K562 (cell line): ENCODE data around the gene KLHL29. TPM values are rescaled to one million over a fixed set of nuclear protein-coding genes. Genes with fewer than 3 reads are reported as not detected.

Experiments
- ATAC-seq: fragments of 200-7000 bp; cut with Tn5 transposase; 3 replicates; pipeline ENCODE4 v1.9.1; 2020; ENCODE audit warnings: moderate library complexity
- BruUV-seq: library from RNA; stranded (reverse); fragments of 400-500 nt; replicated peaks from 2 replicates; lab custom pipeline; 2021; lab: Mats Ljungman, UMichigan
- CTCF ChIA-PET: fragments of 300-600 bp; formaldehyde crosslinking; extraction: SDS; loops from one replicate; lab custom pipeline; 2021; ENCODE audit warnings: low intra/inter-chr PET ratio; lab: Yijun Ruan, JAX
- POLR2A ChIA-PET: fragments of 300-600, 350-650 bp; sonication (Branson Sonifier 250); formaldehyde crosslinking; extraction: SDS; loops from one replicate; lab custom pipeline; 2021; ENCODE audit warnings: antibody characterized with exemption, inconsistent platforms; lab: Yijun Ruan, JAX
- DNase-seq, 4 experiments: peaks; one replicate each; pipeline versions ENCODE4 v3.0.0 to v3.0.0-alpha.2; 2011 to 2018; ENCODE audit warnings: low spot score in 3 of 4, mixed read lengths in 3 of 4; ENCODE audit errors: extremely low read depth in 1 of 4
- FAIRE-seq: peaks from 2 replicates; lab custom pipeline; 2011; peaks lifted over from hg19 to GRCh38; lab: Jason Lieb, UNC
- H2AFZ ChIP-seq: 2 replicates; pipeline ENCODE4 v1.6.0; 2011; ENCODE audit warnings: low read depth, low read length, control low read depth, inconsistent platforms
- H3K27ac ChIP-seq: fragments of 200-600 bp; 3 replicates; pipeline ENCODE4 v1.8.0; 2011; ENCODE audit warnings: low read depth, mild to moderate bottlenecking, control low read depth, inconsistent platforms, low read length, moderate library complexity, mixed read lengths; ENCODE audit errors: extremely low read depth
- H3K27me3 ChIP-seq, 2 experiments: fragments of 300-600 bp in 1 of 2; 2 replicates in 1 of 2; 3 replicates in 1 of 2; pipeline versions ENCODE4 v1.6.0 to v1.8.0; 2011; ENCODE audit warnings: inconsistent platforms in 2 of 2, low read length in 2 of 2, mild to moderate bottlenecking in 1 of 2, mixed read lengths in 1 of 2, moderate library complexity in 1 of 2; ENCODE audit not compliant: control insufficient read depth in 2 of 2, insufficient read depth in 2 of 2
- H3K36me3 ChIP-seq: fragments of 300-600 bp; 3 replicates; pipeline ENCODE4 v1.8.0; 2011; ENCODE audit warnings: mild to moderate bottlenecking, low read length, inconsistent platforms; ENCODE audit not compliant: control insufficient read depth, insufficient read depth
- H3K4me1 ChIP-seq, 2 experiments: fragments of 200-600 bp in 1 of 2; replicated peaks in 1 of 2; 2 replicates in 1 of 2; 3 replicates in 1 of 2; pipeline versions ENCODE4 v1.5.1 to v1.8.0; 2011; ENCODE audit warnings: inconsistent platforms in 2 of 2, low read length in 2 of 2, mild to moderate bottlenecking in 1 of 2, mixed read lengths in 1 of 2, moderate library complexity in 1 of 2; ENCODE audit not compliant: control insufficient read depth in 2 of 2, insufficient read depth in 2 of 2
- H3K4me2 ChIP-seq: 2 replicates; pipeline ENCODE4 v1.6.1; 2011; ENCODE audit warnings: low read length, control low read depth, inconsistent platforms, mixed read lengths; ENCODE audit not compliant: insufficient read depth
- H3K4me3 ChIP-seq: fragments of 200-600 bp; sonication (generic), shearing (Covaris generic); 2 replicates; pipeline ENCODE4 v1.5.1; 2016; ENCODE audit warnings: control low read depth, inconsistent platforms
- H3K79me2 ChIP-seq: fragments of 200-600 bp; 3 replicates; pipeline ENCODE4 v1.8.0; 2011; ENCODE audit warnings: low read length, inconsistent platforms; ENCODE audit not compliant: control insufficient read depth, insufficient read depth
- H3K9ac ChIP-seq, 2 experiments: 2 replicates each; pipeline versions ENCODE4 v1.6.0 to v1.6.1; 2011; ENCODE audit warnings: low read depth in 2 of 2, low read length in 2 of 2, control low read depth in 1 of 2, inconsistent platforms in 1 of 2, mild to moderate bottlenecking in 1 of 2, mixed read lengths in 1 of 2; ENCODE audit not compliant: insufficient read depth in 1 of 2
- H3K9me1 ChIP-seq: one replicate; pipeline ENCODE4 v1.6.0; 2011; ENCODE audit warnings: inconsistent platforms, mild to moderate bottlenecking, low read length, moderate library complexity; ENCODE audit not compliant: control insufficient read depth, insufficient read depth
- H3K9me3 ChIP-seq: replicated peaks from 2 replicates; pipeline ENCODE4 v1.5.1; 2011; ENCODE audit warnings: low read depth, low read length, inconsistent platforms; ENCODE audit not compliant: control insufficient read depth, insufficient read depth
- H4K20me1 ChIP-seq: replicated peaks from 2 replicates; pipeline ENCODE4 v1.6.1; 2011; ENCODE audit warnings: low read length, inconsistent platforms, mixed read lengths; ENCODE audit not compliant: control insufficient read depth, insufficient read depth
- BRD4 ChIP-seq: fragments of 200-600 bp; sonication (generic); IDR thresholded peaks from 2 replicates; pipeline ENCODE4 v1.6.1; 2017; ENCODE audit warnings: inconsistent platforms
- GTF2F1 ChIP-seq: IDR thresholded peaks from 2 replicates; pipeline ENCODE4 v1.6.1; 2011; ENCODE audit warnings: low read depth, low read length, improper control_type of control experiment
- HDGF ChIP-seq: fragments of 450-650 bp; IDR thresholded peaks from 2 replicates; pipeline ENCODE4 v1.6.1; 2016
- KAT2B ChIP-seq: IDR thresholded peaks from one replicate; pipeline ENCODE4 v1.6.1; 2012; ENCODE audit warnings: low read depth, mild to moderate bottlenecking, control low read depth, inconsistent platforms, low read length, moderate library complexity
- KLF16 ChIP-seq: IDR thresholded peaks from 2 replicates; pipeline ENCODE4 v1.6.1; 2016; ENCODE audit warnings: antibody characterized with exemption
- MCM3 ChIP-seq: fragments of 450-650 bp; IDR thresholded peaks from 2 replicates; pipeline ENCODE4 v1.6.1; 2016
- PKNOX1 ChIP-seq: fragments of 450-650 bp; IDR thresholded peaks from 2 replicates; pipeline ENCODE4 v1.6.1; 2016
- POLR2H ChIP-seq: IDR thresholded peaks from 2 replicates; pipeline ENCODE4 v1.6.1; 2016; ENCODE audit warnings: missing genetic modification characterization, low read depth, mild to moderate bottlenecking, control low read depth, missing compliant biosample characterization, moderate library complexity
- PRDM10 ChIP-seq: fragments of 450-650 bp; IDR thresholded peaks from 2 replicates; pipeline ENCODE4 v1.6.1; 2018; ENCODE audit not compliant: partially characterized antibody
- SP1 ChIP-seq: sonication (generic); formaldehyde crosslinking; IDR thresholded peaks from 2 replicates; pipeline ENCODE4 v1.8.1; 2022; ENCODE audit warnings: mild to moderate bottlenecking, missing genetic modification reagents
- TRIM25 ChIP-seq: fragments of 450-650 bp; IDR thresholded peaks from 2 replicates; pipeline ENCODE4 v1.7.0; 2016; ENCODE audit warnings: borderline replicate concordance
- ZNF507 ChIP-seq: conservative IDR thresholded peaks from 2 replicates; pipeline ENCODE4 v1.6.1; 2017; ENCODE audit warnings: missing genetic modification characterization, missing compliant biosample characterization
- WGBS: fragments of 100-300 bp; shearing (Covaris generic); methylation state at CpG from one replicate; pipeline ENCODE4 v1.1.6; 2016; ENCODE audit warnings: low coverage, mixed read lengths; ENCODE audit not compliant: insufficient coverage; ENCODE audit errors: missing lambda C conversion rate; 5-methylcytosine and 5-hydroxymethylcytosine counted together
- in situ Hi-C: fragments of 300-500 bp; cut with MboI; formaldehyde crosslinking; loops from 4 replicates; pipeline ENCODE4 v1.15.0; 2018; ENCODE audit warnings: inconsistent platforms, mixed read lengths
- intact Hi-C: fragments of 100-400 bp; cut with micrococcal nuclease; formaldehyde crosslinking; loops from 2 replicates; pipeline ENCODE4 v1.14.2; 2022
- polyA plus RNA-seq, 8 experiments: library from polyadenylated mRNA; depleted of rRNA in 4 of 8; stranded (reverse) in 5 of 8; unstranded in 3 of 8; fragments of >200 nt; fragmentation: Nextera tagmentation in 2 of 8; fragmentation: Illumina TruSeq in 1 of 8; extraction: Ambion mirVana in 2 of 8; extraction: Trizol in 1 of 8; gene quantifications; 2 replicates each; pipeline versions ENCODE4 v1.2.1 to v1.2.3, GENCODE V29; 2011 to 2014; ENCODE audit warnings: inconsistent platforms in 1 of 8, missing spikeins in 1 of 8
- total RNA-seq, 7 experiments: library from RNA; depleted of rRNA in 6 of 7; stranded (reverse); fragments of >200 nt in 6 of 7; fragmentation: Illumina TruSeq in 2 of 7; extraction: Trizol in 2 of 7; gene quantifications; 2 replicates each; pipeline versions ENCODE4 v1.2.1 to v1.2.3, GENCODE V29; 2011 to 2021; ENCODE audit warnings: low replicate concordance in 1 of 7

Gene KLHL29
- total and polyA plus RNA-seq, 9 of the 15 experiments (the other 6 are each of a cell fraction or from before 2014, with no cell fraction given): 0.03 to 0.31 (median 0.08) TPM; not detected in 1

- no peaks in the 10 kb centered on the region for H3K9me1 ChIP-seq
- no peaks in the 10 kb centered on the region for H3K9me3 ChIP-seq
- ATAC-seq (no peak), FAIRE-seq (no peak), DNase-seq (no peak)
- no TSS peak for BruUV-seq
- no peak overlapping the region for H3K4me3 ChIP-seq
- H3K36me3 ChIP-seq: no peaks in the 10 kb centered on the region
- 0 out of 2 replicates have a peak, but pooled peaks cover 10% of the 10 kb centered on the region for H4K20me1 ChIP-seq
- no peak overlapping the region for H3K27ac ChIP-seq
- ChIA-PET CTCF (no interaction called here), POLR2A (interaction anchor here (0.6 to 1.3 kb wide), 2 partner anchors 8 to 9 kb away, joined by 3 to 4 read pairs; no protein-coding TSS in a partner anchor)
- WGBS: 1% methylated on average over 7 of the region's 7 CpGs
- H2AFZ ChIP-seq: no peak overlapping the region
- intact Hi-C loops: no loop called here
- H3K9ac ChIP-seq: no peak overlapping the region
- H3K4me1 ChIP-seq: no peaks in the 10 kb centered on the region
- H3K4me2 ChIP-seq: no peak overlapping the region
- no peaks in the 10 kb centered on the region for H3K79me2 ChIP-seq
- H3K27me3 ChIP-seq: peaks cover 41 to 70% of the 10 kb centered on the region in 2 experiments; a peak in 4 of 5 replicates
- in situ Hi-C loops: no loop called here
- TF ChIP-seq GTF2F1: no peak
- TF ChIP-seq ZNF507 (tag): no peak
- no peak for TF ChIP-seq PRDM10
- no peak for TF ChIP-seq SP1
- no peak for TF ChIP-seq MCM3
- TF ChIP-seq KLF16: no peak
- TF ChIP-seq TRIM25: no peak
- TF ChIP-seq HDGF: no peak
- TF ChIP-seq BRD4: no peak
- no peak for TF ChIP-seq KAT2B
- no peak for TF ChIP-seq PKNOX1
- no peak for TF ChIP-seq POLR2H (tag)
Observed at GRCh38 chr2:23541503-23542229, 156.7 kb downstream of the KLHL29 start.
